ENCODE data around the gene LACC1. TPM values are rescaled to one million over a fixed set of nuclear protein-coding genes. Genes with fewer than 3 reads are reported as not detected.

Gene LACC1
- 10 to 100 TPM in 1 of 2 donors, 1 to 10 TPM in 1; 9.7 to 11.8 TPM for total RNA-seq

DNA sequence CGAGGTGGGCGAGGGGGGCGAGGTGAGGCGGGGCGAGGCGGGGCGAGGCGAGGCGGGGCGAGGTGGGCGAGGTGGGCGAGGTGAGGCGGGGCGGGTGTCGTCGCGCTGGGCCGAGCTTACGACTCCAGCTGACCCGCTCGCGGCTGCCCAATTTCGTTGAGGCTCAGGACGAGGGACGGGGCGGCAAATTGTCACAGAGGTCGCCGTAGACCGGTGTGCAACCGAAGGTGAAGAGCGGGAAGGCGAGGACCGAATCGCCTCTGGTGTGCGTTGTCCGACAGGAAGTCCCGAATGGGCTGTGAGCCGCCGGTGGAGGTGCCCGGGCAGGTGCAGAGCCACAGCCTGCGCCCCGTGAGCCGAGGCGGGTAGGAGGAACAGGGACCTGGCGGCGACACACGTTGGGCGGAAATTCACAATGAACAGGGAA is at the start of gene LACC1:
Gene LACC1 (plus strand): TSS at position 150 of the 427 bp plus-strand sequence. CDS start 1,082 bp downstream, outside the sequence.
- H3K9me3 Mint-ChIP-seq: no peaks in the 10 kb centered on the region

DNA sequence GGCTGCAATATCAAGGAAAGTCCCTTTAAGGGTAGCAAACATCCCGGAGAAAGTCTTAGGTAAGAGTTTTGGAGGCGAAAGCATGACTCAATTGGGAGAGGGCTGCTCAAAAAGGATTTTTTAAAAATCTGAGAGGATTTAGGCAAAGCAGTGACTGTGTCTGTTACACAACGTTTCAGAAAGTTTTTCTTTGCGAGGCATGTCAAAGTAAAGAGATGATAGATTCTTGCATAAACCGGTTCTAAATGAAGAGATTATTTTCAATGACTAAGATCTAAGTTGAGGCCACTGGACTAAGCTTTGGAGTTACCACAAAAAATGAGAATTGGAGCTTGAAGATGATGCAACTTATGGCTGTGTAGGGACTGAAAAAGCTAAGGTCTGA is 49.2 kb upstream of the LACC1 start:
- no peak for DNase-seq (ENCODE audit: low spot score)
- H3K27me3 Mint-ChIP-seq: peaks cover 18 to 40% of the 10 kb centered on the region in 2 donors
- ATAC-seq: no peak
- no peaks in the 10 kb centered on the region for H3K4me1 Mint-ChIP-seq (ENCODE audit: low read depth in 2 of 2)
- no peak overlapping the region for H3K27ac Mint-ChIP-seq
- no peak overlapping the region for H3K4me3 Mint-ChIP-seq
- no peaks in the 10 kb centered on the region for H3K9me3 Mint-ChIP-seq
- H3K36me3 Mint-ChIP-seq: no peaks in the 10 kb centered on the region

More for the DNA sequence above, at the start of gene LACC1:
- Mint-ChIP-seq H3K27ac (peak within 1 kb of the TSS; percentile 78 to 90), H3K4me1 (ENCODE audit: low read depth in 2 of 2) (peaks cover 22 to 40% of the 10 kb centered on the region in 2 donors), H3K27me3 (no peaks in the 10 kb centered on the region), H3K36me3 (peaks cover 6% of the 10 kb centered on the region), H3K4me3 (peak within 1 kb of the TSS; percentile 96)
- ATAC-seq: peak; percentile 73 to 76
- DNase-seq (ENCODE audit: low spot score): peak; percentile 63

DNA sequence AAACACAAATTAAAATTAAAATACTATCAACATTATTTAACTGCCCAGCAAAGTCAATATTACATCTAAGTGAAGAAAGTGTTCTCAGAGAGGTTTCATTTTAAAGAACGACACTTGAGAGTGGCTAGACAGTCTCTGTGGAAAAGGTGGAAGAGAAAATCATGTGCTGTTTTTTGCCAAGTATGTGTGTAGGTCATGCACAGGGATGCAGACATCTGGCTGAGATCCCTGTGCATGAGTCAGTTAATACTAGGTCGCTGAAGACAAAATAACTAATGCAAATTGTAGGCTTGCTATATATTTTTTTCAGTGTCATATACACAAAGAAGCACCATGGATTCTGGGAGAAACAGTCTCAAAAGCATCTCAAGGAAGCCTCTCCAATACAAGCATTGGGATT is 48.6 kb upstream of the LACC1 start:
- no peak for ATAC-seq

DNA sequence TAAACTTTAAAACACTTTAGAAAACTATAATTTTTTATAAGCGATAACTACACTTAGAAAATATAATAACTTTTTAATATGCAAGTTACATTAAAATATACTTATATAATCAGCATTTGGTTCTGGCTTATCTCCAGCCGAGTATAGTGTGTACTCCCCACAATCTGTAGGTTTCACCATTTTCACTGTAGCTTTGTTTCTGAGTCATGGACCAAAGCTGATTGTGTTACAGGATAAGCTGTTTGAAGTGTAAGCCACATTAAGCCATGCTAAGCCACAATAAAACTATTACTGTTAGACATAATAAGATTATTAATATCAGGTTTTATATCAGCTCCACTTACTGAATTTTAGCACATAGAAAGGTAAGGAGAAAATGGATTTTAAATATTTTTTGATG is 44.0 kb upstream of the LACC1 start:
- no peak for ATAC-seq
- peaks cover 9 to 24% of the 10 kb centered on the region in 2 donors for H3K27me3 Mint-ChIP-seq

More for the DNA sequence above, 48.6 kb upstream of the LACC1 start:
- no peaks in the 10 kb centered on the region for H3K9me3 Mint-ChIP-seq
- H3K36me3 Mint-ChIP-seq: no peaks in the 10 kb centered on the region
- H3K27me3 Mint-ChIP-seq: peaks cover 18 to 40% of the 10 kb centered on the region in 2 donors
- H3K27ac Mint-ChIP-seq: no peak overlapping the region
- H3K4me1 Mint-ChIP-seq (ENCODE audit: low read depth in 2 of 2): no peaks in the 10 kb centered on the region
- H3K4me3 Mint-ChIP-seq: no peak overlapping the region
- no peak for DNase-seq (ENCODE audit: low spot score)

DNA sequence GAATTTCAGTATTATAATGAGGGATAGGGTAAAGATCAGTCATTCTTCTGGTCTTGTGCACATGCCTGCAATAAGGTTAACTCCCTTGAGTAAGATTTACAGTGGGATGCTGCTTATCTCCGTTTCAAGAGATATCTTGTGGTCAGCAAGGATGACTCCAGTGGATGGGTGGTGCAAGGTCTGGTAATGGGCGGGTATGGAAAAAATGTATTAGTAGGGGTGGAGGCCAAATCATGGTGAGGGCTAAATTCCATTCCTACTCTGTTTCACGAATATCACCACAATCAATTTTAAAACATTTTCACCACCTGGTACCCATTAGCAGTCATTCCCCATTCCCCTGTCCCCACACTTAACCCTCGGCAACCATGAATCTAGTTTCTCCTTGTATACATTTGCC is 40.8 kb upstream of the LACC1 start:
- DNase-seq (ENCODE audit: low spot score) (no peak), ATAC-seq (no peak)
- H3K4me1 Mint-ChIP-seq (ENCODE audit: low read depth in 2 of 2): peaks cover 0 to 6% of the 10 kb centered on the region in 2 donors
- H3K36me3 Mint-ChIP-seq: no peaks in the 10 kb centered on the region
- H3K27me3 Mint-ChIP-seq: peaks cover 3 to 4% of the 10 kb centered on the region in 2 donors
- no peak overlapping the region for H3K27ac Mint-ChIP-seq
- H3K4me3 Mint-ChIP-seq: no peak overlapping the region
- no peaks in the 10 kb centered on the region for H3K9me3 Mint-ChIP-seq

More for the DNA sequence above, 44.0 kb upstream of the LACC1 start:
- Mint-ChIP-seq H3K4me1 (ENCODE audit: low read depth in 2 of 2) (no peaks in the 10 kb centered on the region), H3K27ac (no peak overlapping the region), H3K9me3 (no peaks in the 10 kb centered on the region), H3K4me3 (no peak overlapping the region), H3K36me3 (no peaks in the 10 kb centered on the region)
- DNase-seq (ENCODE audit: low spot score): no peak

DNA sequence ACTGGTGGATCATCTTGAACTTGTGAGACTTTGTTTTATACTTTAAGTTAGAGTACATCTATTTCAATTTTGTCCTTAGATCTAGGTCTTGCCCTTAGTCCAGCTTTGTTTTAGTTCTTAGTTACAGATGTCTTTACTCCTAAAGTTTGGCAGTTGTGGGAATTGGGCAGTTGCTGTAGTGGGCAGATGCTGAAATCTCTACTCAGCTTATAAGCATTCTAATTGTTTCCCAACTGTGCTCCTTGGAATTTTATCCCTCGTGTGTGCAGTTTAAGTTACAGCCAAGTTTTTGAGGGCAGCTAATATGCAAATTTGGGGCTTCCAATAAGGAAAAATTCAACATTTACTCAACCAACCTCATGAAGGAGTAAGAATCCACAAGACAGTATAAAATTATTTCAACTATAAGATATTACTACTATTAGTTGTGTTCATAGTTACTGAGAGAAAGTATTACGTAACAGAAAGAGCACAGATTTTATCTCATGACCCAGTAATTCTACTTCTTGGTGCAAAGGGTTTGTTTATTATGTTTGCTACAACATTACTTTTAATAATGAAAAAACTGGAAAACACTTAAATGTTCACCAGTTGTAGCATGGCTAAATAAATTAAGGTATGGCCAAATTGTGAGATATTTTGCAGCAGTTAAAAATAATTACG is 33.1 kb upstream of the LACC1 start:
- H3K27ac Mint-ChIP-seq: no peak overlapping the region
- H3K4me1 Mint-ChIP-seq (ENCODE audit: low read depth in 2 of 2): peaks cover 0 to under 1% of the 10 kb centered on the region in 2 donors
- H3K4me3 Mint-ChIP-seq: no peak overlapping the region
- no peak for DNase-seq (ENCODE audit: low spot score)
- H3K36me3 Mint-ChIP-seq: peaks cover 19% of the 10 kb centered on the region
- no peak for ATAC-seq
- H3K27me3 Mint-ChIP-seq: peaks cover 0 to 11% of the 10 kb centered on the region in 2 donors
- H3K9me3 Mint-ChIP-seq: peaks cover 10% of the 10 kb centered on the region

DNA sequence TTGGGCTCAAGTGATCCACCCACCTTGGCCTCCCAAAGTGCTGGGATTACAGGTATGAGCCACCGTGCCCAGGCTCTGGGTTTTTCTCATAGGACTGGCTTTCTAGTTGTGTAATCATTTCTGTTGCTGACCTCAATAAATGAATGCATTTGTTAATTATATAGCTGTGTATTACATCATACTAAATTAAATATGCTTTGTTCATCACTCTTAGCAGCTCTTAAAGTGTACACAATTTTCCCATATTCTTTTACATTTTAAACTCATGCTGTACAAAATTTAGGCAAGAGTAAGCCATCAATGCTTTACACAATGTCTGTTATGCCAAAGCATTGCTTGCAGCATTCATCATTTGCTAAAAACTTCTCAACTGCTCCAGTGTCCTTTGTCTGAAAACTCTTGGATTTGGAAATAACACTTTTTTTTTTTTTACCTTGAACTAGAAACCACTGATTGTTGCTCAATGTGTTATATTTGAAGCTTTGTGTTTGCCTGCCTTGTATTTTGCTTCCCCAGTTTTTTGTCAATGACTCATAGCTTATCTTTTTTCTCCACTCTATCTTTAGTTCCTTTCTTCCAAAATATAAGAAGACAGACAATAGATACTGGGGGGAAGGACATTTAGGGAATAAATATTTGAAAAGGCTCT is 31.6 kb upstream of the LACC1 start:
- Mint-ChIP-seq H3K9me3 (peaks cover 24% of the 10 kb centered on the region), H3K36me3 (peaks cover 34% of the 10 kb centered on the region), H3K4me3 (no peak overlapping the region), H3K27me3 (peaks cover 0 to 11% of the 10 kb centered on the region in 2 donors), H3K4me1 (ENCODE audit: low read depth in 2 of 2) (no peaks in the 10 kb centered on the region), H3K27ac (no peak overlapping the region)
- ATAC-seq (no peak), DNase-seq (ENCODE audit: low spot score) (no peak)

DNA sequence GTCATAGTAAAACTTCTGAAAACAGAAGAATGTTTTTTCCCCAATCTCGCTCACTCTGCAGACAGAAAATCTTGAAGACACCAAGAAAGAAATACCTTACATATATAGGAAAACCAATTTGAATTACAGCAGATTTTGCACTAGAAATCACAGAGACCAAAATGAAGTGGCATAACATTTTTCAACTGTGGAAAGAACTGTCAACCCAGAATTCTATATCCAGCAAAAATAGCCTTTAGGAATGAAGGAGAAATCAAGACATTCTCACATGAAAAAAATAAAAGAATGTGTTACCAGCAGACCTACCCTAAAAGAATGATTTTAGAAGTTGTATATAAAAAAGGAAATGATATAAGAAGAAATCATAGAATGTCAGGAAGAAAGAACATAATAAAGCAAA is 28.8 kb upstream of the LACC1 start:
- ATAC-seq (no peak), DNase-seq (ENCODE audit: low spot score) (no peak)
- peaks cover 60% of the 10 kb centered on the region for H3K36me3 Mint-ChIP-seq
- H3K9me3 Mint-ChIP-seq: peaks cover 39% of the 10 kb centered on the region
- no peak overlapping the region for H3K27ac Mint-ChIP-seq
- H3K27me3 Mint-ChIP-seq: no peaks in the 10 kb centered on the region
- H3K4me1 Mint-ChIP-seq (ENCODE audit: low read depth in 2 of 2): no peaks in the 10 kb centered on the region
- H3K4me3 Mint-ChIP-seq: no peak overlapping the region

DNA sequence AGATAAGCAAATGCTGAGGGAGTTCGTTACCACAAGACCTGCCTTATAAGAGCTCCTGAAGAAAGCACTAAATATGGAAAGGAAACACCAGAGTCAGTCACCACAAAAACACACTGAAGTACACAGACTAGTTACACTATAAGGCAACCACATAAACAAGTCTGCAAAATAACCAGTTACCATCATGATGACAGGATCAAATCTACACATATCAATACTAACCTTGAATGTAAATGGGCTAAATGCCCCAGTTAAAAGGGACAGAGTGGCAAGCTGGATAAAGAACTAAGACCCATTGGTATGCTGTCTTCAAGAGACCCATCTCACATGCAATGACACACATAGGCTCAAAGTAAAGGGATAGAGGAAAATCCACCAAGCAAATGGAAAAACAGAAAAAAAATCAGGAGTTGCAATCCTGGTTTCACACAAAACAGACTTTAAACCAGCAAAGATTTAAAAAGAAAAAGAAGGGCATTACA is 26.7 kb upstream of the LACC1 start:
- ATAC-seq (no peak), DNase-seq (ENCODE audit: low spot score) (no peak)
- Mint-ChIP-seq H3K4me1 (ENCODE audit: low read depth in 2 of 2) (no peaks in the 10 kb centered on the region), H3K27ac (no peak overlapping the region), H3K9me3 (peaks cover 39% of the 10 kb centered on the region), H3K4me3 (no peak overlapping the region), H3K27me3 (no peaks in the 10 kb centered on the region), H3K36me3 (peaks cover 60% of the 10 kb centered on the region)

DNA sequence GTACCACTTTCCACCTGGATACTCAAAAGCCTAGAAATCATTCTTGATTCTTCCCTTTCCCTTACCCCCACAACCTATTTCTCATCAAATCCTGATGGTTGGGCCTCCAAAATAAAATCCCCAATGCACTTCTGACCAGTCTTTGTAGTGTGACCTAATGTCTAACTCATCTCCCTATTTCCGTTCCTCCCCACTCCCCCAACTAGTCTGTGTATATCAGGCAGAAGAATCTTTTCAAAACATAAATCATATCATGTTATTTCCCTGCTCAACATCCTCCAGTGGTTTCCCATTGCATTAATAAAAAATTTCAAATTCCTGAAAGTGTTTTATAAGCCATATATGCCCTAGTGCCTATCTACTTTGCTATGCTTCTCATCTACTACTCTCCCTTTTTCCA is 17.8 kb upstream of the LACC1 start:
- H3K4me3 Mint-ChIP-seq: no peak overlapping the region
- no peak for ATAC-seq
- H3K36me3 Mint-ChIP-seq: no peaks in the 10 kb centered on the region
- H3K4me1 Mint-ChIP-seq (ENCODE audit: low read depth in 2 of 2): no peaks in the 10 kb centered on the region
- H3K27me3 Mint-ChIP-seq: no peaks in the 10 kb centered on the region
- no peak for DNase-seq (ENCODE audit: low spot score)
- H3K9me3 Mint-ChIP-seq: no peaks in the 10 kb centered on the region
- H3K27ac Mint-ChIP-seq: no peak overlapping the region

DNA sequence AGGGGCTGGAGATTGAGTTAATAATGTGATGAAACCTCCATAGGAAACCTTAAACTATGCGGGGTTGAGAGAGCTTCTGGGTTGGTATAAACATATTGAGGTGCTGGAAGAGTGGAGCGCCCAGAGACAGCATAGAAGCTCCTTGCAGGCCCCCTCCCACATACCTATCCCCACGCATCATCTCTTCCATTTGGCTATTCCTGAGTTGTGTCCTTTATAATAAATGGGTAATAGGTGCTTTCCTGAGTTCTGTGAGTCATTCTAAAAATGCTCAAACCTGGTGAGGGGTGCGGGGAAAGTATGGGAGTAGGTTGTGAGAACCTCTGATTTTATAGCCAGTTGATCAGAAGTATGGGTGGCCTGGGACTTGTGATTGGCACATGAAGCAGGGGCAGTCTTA is 14.8 kb upstream of the LACC1 start:
- H3K4me3 Mint-ChIP-seq: no peak overlapping the region
- no peaks in the 10 kb centered on the region for H3K27me3 Mint-ChIP-seq
- no peaks in the 10 kb centered on the region for H3K9me3 Mint-ChIP-seq
- no peak overlapping the region for H3K27ac Mint-ChIP-seq
- H3K36me3 Mint-ChIP-seq: no peaks in the 10 kb centered on the region
- ATAC-seq: no peak
- no peak for DNase-seq (ENCODE audit: low spot score)
- H3K4me1 Mint-ChIP-seq (ENCODE audit: low read depth in 2 of 2): no peaks in the 10 kb centered on the region

DNA sequence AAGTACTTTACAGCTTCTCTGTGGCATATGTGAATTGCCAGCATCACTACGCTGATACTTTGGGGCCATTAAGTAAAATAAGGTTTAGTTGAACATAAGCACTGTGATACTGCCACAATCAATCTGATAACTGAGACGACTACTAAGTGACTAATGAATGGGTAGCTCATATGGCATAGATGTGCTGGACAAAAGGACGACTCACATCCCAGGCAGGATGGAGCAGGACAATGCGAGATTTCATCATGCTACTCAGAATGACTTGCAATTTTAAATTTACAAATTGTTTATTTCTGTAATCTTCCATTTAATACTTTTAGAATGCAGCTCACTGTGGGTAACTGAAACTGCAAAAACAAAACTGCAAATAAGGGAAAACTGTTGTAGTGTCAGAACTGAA is 13.8 kb upstream of the LACC1 start:
- ATAC-seq: no peak
- Mint-ChIP-seq H3K27ac (no peak overlapping the region), H3K4me3 (no peak overlapping the region), H3K36me3 (no peaks in the 10 kb centered on the region), H3K27me3 (no peaks in the 10 kb centered on the region), H3K9me3 (no peaks in the 10 kb centered on the region), H3K4me1 (ENCODE audit: low read depth in 2 of 2) (no peaks in the 10 kb centered on the region)
- no peak for DNase-seq (ENCODE audit: low spot score)

DNA sequence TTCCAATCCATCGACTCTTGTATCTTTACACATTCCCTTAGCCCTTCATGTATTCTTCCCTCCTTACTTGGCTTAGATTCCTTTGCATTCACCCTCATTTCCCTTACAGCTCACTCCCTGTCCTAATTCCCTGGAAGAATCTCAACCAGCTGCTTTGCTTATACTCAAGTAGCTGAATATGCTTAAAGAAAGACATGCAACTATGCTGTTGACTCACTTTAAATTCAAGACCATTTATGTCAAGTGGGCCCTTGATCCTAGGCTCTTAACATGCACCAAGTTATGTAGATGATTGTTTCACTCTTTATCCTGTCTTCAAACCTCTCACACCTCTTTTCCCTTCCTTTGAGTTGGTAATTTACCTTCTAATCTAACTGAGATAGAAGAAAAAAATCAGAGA is 7.5 kb upstream of the LACC1 start:
- Mint-ChIP-seq H3K27ac (no peak overlapping the region), H3K9me3 (no peaks in the 10 kb centered on the region), H3K4me1 (ENCODE audit: low read depth in 2 of 2) (no peaks in the 10 kb centered on the region), H3K36me3 (no peaks in the 10 kb centered on the region), H3K4me3 (no peak overlapping the region), H3K27me3 (no peaks in the 10 kb centered on the region)
- no peak for DNase-seq (ENCODE audit: low spot score)
- ATAC-seq: no peak

DNA sequence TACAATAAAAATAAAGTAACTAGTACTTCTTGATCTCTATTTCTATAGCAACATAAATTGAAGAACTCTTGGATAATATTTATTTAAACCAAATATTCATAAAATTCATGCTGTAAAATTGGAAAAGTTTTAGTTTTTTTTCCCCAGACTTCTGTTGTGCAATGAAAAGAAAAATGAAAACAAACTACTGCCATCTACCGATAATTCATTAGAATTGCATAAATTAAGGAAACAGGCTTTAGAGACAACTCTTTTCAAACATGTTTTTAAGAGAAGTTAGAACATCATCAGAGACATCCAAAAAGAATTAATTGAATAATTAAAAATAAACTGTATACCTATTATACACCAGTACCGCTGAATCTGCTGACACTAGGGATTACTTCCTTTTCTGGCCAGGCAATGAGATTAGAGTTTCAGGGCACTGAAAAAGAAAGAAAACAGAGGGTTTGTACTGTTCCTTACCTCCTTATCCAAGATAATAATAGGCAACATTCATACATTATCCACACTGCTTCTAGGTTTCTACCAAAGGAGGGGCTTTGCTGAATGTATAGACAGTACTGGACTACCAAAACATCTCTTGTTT is 5.1 kb upstream of the LACC1 start:
- Mint-ChIP-seq H3K9me3 (no peaks in the 10 kb centered on the region), H3K4me1 (ENCODE audit: low read depth in 2 of 2) (peaks cover 7 to 15% of the 10 kb centered on the region in 2 donors), H3K4me3 (no peak overlapping the region), H3K36me3 (no peaks in the 10 kb centered on the region), H3K27ac (no peak overlapping the region), H3K27me3 (no peaks in the 10 kb centered on the region)
- no peak for ATAC-seq
- no peak for DNase-seq (ENCODE audit: low spot score)
